Endothelial cell of umbilical vein (primary cell): Measurements from ENCODE around the gene HECTD1. TPM values are rescaled to one million over a fixed set of nuclear protein-coding genes. Genes with fewer than 3 reads are reported as not detected.

ENCODE experiments used
- BruUV-seq: library from RNA; stranded (reverse); fragments of 400-500 nt; replicated peaks from 2 replicates; lab custom pipeline; 2021; lab: Mats Ljungman, UMichigan
- CTCF ChIA-PET: fragments of 300-600, 350-600 bp; sonication (Branson Sonifier 250); formaldehyde crosslinking; loops from one replicate; lab custom pipeline; 2021; ENCODE audit warnings: antibody characterized with exemption, inconsistent platforms; lab: Charles Lee
- POLR2A ChIA-PET: fragments of 300-600, 350-600 bp; sonication (Branson Sonifier 250); formaldehyde crosslinking; loops from one replicate; lab custom pipeline; 2021; ENCODE audit warnings: antibody characterized with exemption, inconsistent platforms; lab: Charles Lee
- DNase-seq: peaks from one replicate; pipeline ENCODE4 v3.0.0-alpha.2; 2011; ENCODE audit warnings: low read depth, low spot score
- FAIRE-seq: peaks from 2 replicates; lab custom pipeline; 2011; peaks lifted over from hg19 to GRCh38; lab: Jason Lieb, UNC
- H2AFZ ChIP-seq: 2 replicates; pipeline ENCODE4 v1.6.0; 2012; ENCODE audit warnings: low read depth, low read length, control low read depth, inconsistent platforms
- H3K27ac ChIP-seq: 2 replicates; pipeline ENCODE4 v1.5.1; 2011; ENCODE audit warnings: low read depth, mild to moderate bottlenecking, control low read depth, low read length, moderate library complexity; ENCODE audit not compliant: insufficient read depth
- H3K27me3 ChIP-seq, 2 experiments: 2 replicates each; pipeline versions ENCODE4 v1.6.0 to v1.6.1; 2011; ENCODE audit warnings: low read length in 2 of 2, mixed read lengths in 1 of 2; ENCODE audit not compliant: control insufficient read depth in 2 of 2, insufficient read depth in 2 of 2
- H3K36me3 ChIP-seq, 2 experiments: 2 replicates in 1 of 2; 3 replicates in 1 of 2; pipeline ENCODE4 v1.5.1; 2011; ENCODE audit warnings: low read length in 2 of 2, mild to moderate bottlenecking in 1 of 2, moderate library complexity in 1 of 2; ENCODE audit not compliant: control insufficient read depth in 2 of 2, insufficient read depth in 2 of 2; ENCODE audit errors: extremely low read depth in 1 of 2
- H3K4me1 ChIP-seq: 3 replicates; pipeline ENCODE4 v1.5.1; 2011; ENCODE audit warnings: mild to moderate bottlenecking, low read length; ENCODE audit not compliant: control insufficient read depth, insufficient read depth; ENCODE audit errors: extremely low read depth
- H3K4me2 ChIP-seq: 2 replicates; pipeline ENCODE4 v1.6.1; 2011; ENCODE audit warnings: low read length, control low read depth, mixed read lengths; ENCODE audit not compliant: insufficient read depth
- H3K4me3 ChIP-seq, 3 experiments: fragments of 200-600 bp in 1 of 3; sonication (generic), shearing (Covaris generic) in 1 of 3; replicated peaks in 1 of 3; 2 replicates each; pipeline ENCODE4 v1.5.1; 2011 to 2016; ENCODE audit warnings: control low read depth in 3 of 3, low read length in 3 of 3, mild to moderate bottlenecking in 2 of 3, inconsistent platforms in 1 of 3, low read depth in 1 of 3, moderate library complexity in 1 of 3; ENCODE audit not compliant: insufficient read depth in 1 of 3
- H3K79me2 ChIP-seq: 2 replicates; pipeline ENCODE4 v1.6.0; 2012; ENCODE audit warnings: low read length, inconsistent platforms; ENCODE audit not compliant: control insufficient read depth, insufficient read depth
- H3K9ac ChIP-seq: replicated peaks from 2 replicates; pipeline ENCODE3; 2011; ENCODE audit warnings: low read length, control low read depth; ENCODE audit not compliant: insufficient read depth; ENCODE audit errors: extremely low read depth
- H3K9me1 ChIP-seq: replicated peaks from 3 replicates; pipeline ENCODE4 v1.6.0; 2011; ENCODE audit warnings: mild to moderate bottlenecking, low read length; ENCODE audit not compliant: control insufficient read depth, insufficient read depth; ENCODE audit errors: extremely low read depth
- H3K9me3 ChIP-seq: replicated peaks from 2 replicates; pipeline ENCODE4 v1.5.1; 2012; ENCODE audit warnings: low read length, inconsistent platforms; ENCODE audit not compliant: control insufficient read depth, insufficient read depth
- H4K20me1 ChIP-seq: replicated peaks from 2 replicates; pipeline ENCODE3; 2011; ENCODE audit warnings: mild to moderate bottlenecking, low read length; ENCODE audit not compliant: control insufficient read depth, insufficient read depth; ENCODE audit errors: extremely low read depth
- CTCF ChIP-seq, 2 donors: IDR thresholded peaks; 1 replicate in 1 of 2; 2 replicates in 1 of 2; pipeline ENCODE4 v1.5.1; 2011; ENCODE audit warnings: low read length in 2 of 2, mild to moderate bottlenecking in 2 of 2, moderate library complexity in 2 of 2, control low read depth in 1 of 2, inconsistent platforms in 1 of 2, low read depth in 1 of 2; ENCODE audit not compliant: insufficient read depth in 1 of 2; ENCODE audit errors: extremely low read depth in 1 of 2
- EZH2 ChIP-seq: IDR thresholded peaks from 2 replicates; pipeline ENCODE4 v1.6.1; 2012; ENCODE audit warnings: borderline replicate concordance, low read depth, mild to moderate bottlenecking, moderate library complexity, low read length, inconsistent platforms; ENCODE audit not compliant: severe bottlenecking
- FOS ChIP-seq: IDR thresholded peaks from 2 replicates; pipeline ENCODE4 v1.6.1; 2011; ENCODE audit warnings: mild to moderate bottlenecking, low read length, moderate library complexity, borderline replicate concordance; ENCODE audit not compliant: insufficient read depth
- GATA2 ChIP-seq: IDR thresholded peaks from 2 replicates; pipeline ENCODE4 v1.7.0; 2011; ENCODE audit warnings: low read depth, mild to moderate bottlenecking, moderate library complexity, mixed read lengths, low read length; ENCODE audit not compliant: insufficient read length, insufficient read depth
- JUN ChIP-seq: IDR thresholded peaks from 2 replicates; pipeline ENCODE4 v1.6.1; 2011; ENCODE audit warnings: borderline replicate concordance, low read depth; ENCODE audit not compliant: insufficient read length, insufficient read depth
- MAX ChIP-seq: IDR thresholded peaks from 2 replicates; pipeline ENCODE4 v1.6.1; 2011; ENCODE audit not compliant: insufficient read depth, insufficient read length
- MYC ChIP-seq: IDR thresholded peaks from one replicate; pipeline ENCODE4 v1.6.1; 2011; ENCODE audit warnings: mild to moderate bottlenecking, low read depth, low read length
- POLR2A ChIP-seq: IDR thresholded peaks from 2 replicates; pipeline ENCODE4 v1.6.1; 2012; ENCODE audit warnings: low read depth, mild to moderate bottlenecking, control low read depth, low read length
- POLR2AphosphoS5 ChIP-seq: IDR thresholded peaks from 2 replicates; pipeline ENCODE4 v1.6.1; 2012; ENCODE audit warnings: low read depth, mild to moderate bottlenecking, control low read depth, low read length, moderate library complexity; ENCODE audit not compliant: insufficient read depth
- dilution Hi-C: fragments of 300-500 bp; cut with MboI; formaldehyde crosslinking; loops from one replicate; pipeline ENCODE4 v1.15.0; 2019; ENCODE audit warnings: low sequenced_read_pairs; ENCODE audit not compliant: extremely low pct_ligation_motif_present
- intact Hi-C: fragments of 100-400 bp; cut with micrococcal nuclease; formaldehyde crosslinking; loops from one replicate; pipeline ENCODE4 v1.10.0; 2022
- polyA plus RNA-seq, 4 experiments: library from polyadenylated mRNA; depleted of rRNA in 3 of 4; stranded (reverse) in 3 of 4; unstranded in 1 of 4; fragments of >200 nt; gene quantifications; 2 replicates each; pipeline versions ENCODE4 v1.2.1 to v1.2.3, GENCODE V29; 2011 to 2012; ENCODE audit warnings: missing spikeins in 1 of 4
- total RNA-seq: library from RNA; stranded (reverse); gene quantifications from 2 replicates; pipeline ENCODE4 v1.2.3, GENCODE V29; 2021

Gene HECTD1
- total and polyA plus RNA-seq, 2 donors (not counting 3 experiments of a cell fraction or from before 2014, with no cell fraction given), result 67.9 to 181 TPM

- TF ChIP-seq JUN, result no peak
- no peak for TF ChIP-seq POLR2AphosphoS5
- TF ChIP-seq FOS, result no peak
- Histone ChIP-seq H3K9me1 (no peaks in the 10 kb centered on the region), H4K20me1 (no peaks in the 10 kb centered on the region), H2AFZ (no peak overlapping the region), H3K4me1 (no peaks in the 10 kb centered on the region), H3K9me3 (no peaks in the 10 kb centered on the region), H3K79me2 (peaks cover 5% of the 10 kb centered on the region), H3K4me2 (no peak overlapping the region), H3K27ac (no peak overlapping the region), H3K36me3 (peaks cover 10 to 11% of the 10 kb centered on the region in 2 experiments), H3K9ac (no peak overlapping the region), H3K27me3 (no peaks in the 10 kb centered on the region), H3K4me3 (no peak overlapping the region)
- CTCF ChIA-PET, result no interaction called here
- intact Hi-C loops (loop anchor here (5.0 kb wide), 1 partner anchor 153 kb away; no protein-coding TSS in a partner anchor), dilution Hi-C loops (no loop called here)
- no TSS peak for BruUV-seq
- POLR2A ChIA-PET, result no interaction called here
- DNase-seq (no peak), FAIRE-seq (no peak)
Measured at GRCh38 chr14:31174433-31174832, 33.2 kb downstream of the HECTD1 start.

- intact Hi-C loops, result loop anchor here (5.0 kb wide), 1 partner anchor 154 kb away; no protein-coding TSS in a partner anchor
- H3K9me1 ChIP-seq, result no peaks in the 10 kb centered on the region
- FAIRE-seq (no peak), DNase-seq (no peak)
- TSS peak; percentile 9 for BruUV-seq
- no peaks in the 10 kb centered on the region for H3K4me1 ChIP-seq
- POLR2A ChIA-PET, result no interaction called here
- no peak overlapping the region for H3K4me3 ChIP-seq
- TF ChIP-seq JUN (no peak), POLR2AphosphoS5 (no peak), FOS (no peak), POLR2A (no peak), MYC (no peak), GATA2 (no peak), CTCF (IDR thresholded peaks at IDR 0.05; ENCODE audit: extremely low read depth in 1 of 2, insufficient read depth in 1 of 2, low read depth in 1 of 2, low read length in 2 of 2) (no peak), EZH2 (no peak), MAX (no peak)
- H3K79me2 ChIP-seq, result peaks cover 2% of the 10 kb centered on the region
- dilution Hi-C loops, result no loop called here
- peaks cover 10 to 11% of the 10 kb centered on the region in 2 experiments for H3K36me3 ChIP-seq
- no peaks in the 10 kb centered on the region for H4K20me1 ChIP-seq
- H3K27ac ChIP-seq, result no peak overlapping the region
- CTCF ChIA-PET, result interaction anchor here (1.2 kb wide), 1 partner anchor 34 kb away, joined by 3 read pairs; the partner anchor contains the start of gene HECTD1
- H3K9me3 ChIP-seq, result no peaks in the 10 kb centered on the region
- no peak overlapping the region for H2AFZ ChIP-seq
- H3K27me3 ChIP-seq, result no peaks in the 10 kb centered on the region
- no peak overlapping the region for H3K4me2 ChIP-seq
- no peak overlapping the region for H3K9ac ChIP-seq
Measured at GRCh38 chr14:31173120-31173837, 34.3 kb downstream of the HECTD1 start.
